GM19025 (cell line): Measurements from ENCODE around the gene SOAT2.

Experiments
- ATAC-seq: cut with Tn5 transposase; IDR thresholded peaks from one replicate; pipeline ENCODE4 v1.9.1; 2021; ENCODE audit warnings: mild to moderate bottlenecking, low read depth, moderate library complexity; ENCODE audit not compliant: unreplicated experiment

SOAT2 gene

GRCh38 chr12:53102883-53103807 lies at the start of gene SOAT2:
Gene SOAT2 (plus strand): TSS chr12:53103486. CDS start chr12:53103578, 92 bp downstream.
- ATAC-seq, result peak; percentile 51

- ATAC-seq, result peak; percentile 97
Observed at GRCh38 chr12:53054112-53054878, 49.0 kb upstream of the SOAT2 start.

- no peak for ATAC-seq
Observed at GRCh38 chr12:53055471-53056266, 47.6 kb upstream of the SOAT2 start.

- ATAC-seq, result no peak
Observed at GRCh38 chr12:53056296-53056695, 47.0 kb upstream of the SOAT2 start.

- no peak for ATAC-seq
Observed at GRCh38 chr12:53056901-53057300, 46.4 kb upstream of the SOAT2 start.

- no peak for ATAC-seq
Observed at GRCh38 chr12:53057816-53058500, 45.3 kb upstream of the SOAT2 start.

- ATAC-seq, result no peak
Observed at GRCh38 chr12:53058674-53059433, 44.4 kb upstream of the SOAT2 start.

- ATAC-seq, result no peak
Observed at GRCh38 chr12:53059434-53060063, 43.7 kb upstream of the SOAT2 start.

GRCh38 chr12:53060064-53060720 lies 43.1 kb upstream of the SOAT2 start:
- ATAC-seq, result no peak

GRCh38 chr12:53060721-53061276 lies 42.5 kb upstream of the SOAT2 start:
- no peak for ATAC-seq

GRCh38 chr12:53061404-53062010 lies 41.8 kb upstream of the SOAT2 start:
- ATAC-seq, result no peak

- no peak for ATAC-seq
Observed at GRCh38 chr12:53062011-53062961, 41.0 kb upstream of the SOAT2 start.

- ATAC-seq, result no peak
Observed at GRCh38 chr12:53062977-53063707, 40.1 kb upstream of the SOAT2 start.

GRCh38 chr12:53063708-53064612 lies 39.3 kb upstream of the SOAT2 start:
- ATAC-seq, result no peak
